ENCODE measurements around the gene SLC12A5. TPM values are rescaled to one million over a fixed set of nuclear protein-coding genes. Genes with fewer than 3 reads are reported as not detected.
A peak's percentile ranks its signal among the peaks of the same experiment; 100 is the strongest.

SLC12A5 gene
- total RNA-seq, 1 donor from 2014 or later = 8.8 TPM

- peaks cover 7% of the 10 kb centered on the region for H3K36me3 Mint-ChIP-seq (ENCODE audit: low read depth, unreplicated experiment)
- peaks cover 56% of the 10 kb centered on the region for H3K4me1 Mint-ChIP-seq (ENCODE audit: unreplicated experiment)
- TF ChIP-seq CTCF (IDR thresholded peaks at IDR 0.05; ENCODE audit: unreplicated experiment) = no peak
- DNase-seq (ENCODE audit: low spot score) = no peak
- no peaks in the 10 kb centered on the region for H3K9me3 Mint-ChIP-seq (ENCODE audit: unreplicated experiment)
- H3K27ac Mint-ChIP-seq (ENCODE audit: unreplicated experiment) = no peak overlapping the region
- H3K27me3 Mint-ChIP-seq (ENCODE audit: unreplicated experiment) = peaks cover 17% of the 10 kb centered on the region
- H3K4me3 Mint-ChIP-seq (ENCODE audit: unreplicated experiment) = no peak overlapping the region
These were observed 21.3 kb upstream of the SLC12A5 start for GRCh38 chr20:46007671-46008070.

- Mint-ChIP-seq H3K27ac (ENCODE audit: unreplicated experiment) (no peak overlapping the region), H3K9me3 (ENCODE audit: unreplicated experiment) (no peaks in the 10 kb centered on the region), H3K27me3 (ENCODE audit: unreplicated experiment) (peaks cover 18% of the 10 kb centered on the region)
These were observed 19.2 kb upstream of the SLC12A5 start for GRCh38 chr20:46009816-46010215.

GRCh38 chr20:46010491-46011391, 18.3 kb upstream of the SLC12A5 start:
- no peak overlapping the region for H3K27ac Mint-ChIP-seq (ENCODE audit: unreplicated experiment)
- H3K4me1 Mint-ChIP-seq (ENCODE audit: unreplicated experiment) = peaks cover 34% of the 10 kb centered on the region
- H3K4me3 Mint-ChIP-seq (ENCODE audit: unreplicated experiment) = no peak overlapping the region
- H3K9me3 Mint-ChIP-seq (ENCODE audit: unreplicated experiment) = no peaks in the 10 kb centered on the region
- TF ChIP-seq CTCF (IDR thresholded peaks at IDR 0.05; ENCODE audit: unreplicated experiment) = no peak
- DNase-seq (ENCODE audit: low spot score) = no peak
- peaks cover 19% of the 10 kb centered on the region for H3K27me3 Mint-ChIP-seq (ENCODE audit: unreplicated experiment)
- peaks cover 13% of the 10 kb centered on the region for H3K36me3 Mint-ChIP-seq (ENCODE audit: low read depth, unreplicated experiment)

More at GRCh38 chr20:46009816-46010215, 19.2 kb upstream of the SLC12A5 start:
- H3K4me3 Mint-ChIP-seq (ENCODE audit: unreplicated experiment) = no peak overlapping the region
- H3K4me1 Mint-ChIP-seq (ENCODE audit: unreplicated experiment) = peaks cover 43% of the 10 kb centered on the region
- no peak for DNase-seq (ENCODE audit: low spot score)
- peaks cover 12% of the 10 kb centered on the region for H3K36me3 Mint-ChIP-seq (ENCODE audit: low read depth, unreplicated experiment)
- TF ChIP-seq CTCF (IDR thresholded peaks at IDR 0.05; ENCODE audit: unreplicated experiment) = no peak

- TF ChIP-seq CTCF (IDR thresholded peaks at IDR 0.05; ENCODE audit: unreplicated experiment) = no peak
- peaks cover 13% of the 10 kb centered on the region for H3K36me3 Mint-ChIP-seq (ENCODE audit: low read depth, unreplicated experiment)
- DNase-seq (ENCODE audit: low spot score) = no peak
- H3K4me3 Mint-ChIP-seq (ENCODE audit: unreplicated experiment) = peak overlapping the region; percentile 37
- H3K4me1 Mint-ChIP-seq (ENCODE audit: unreplicated experiment) = peaks cover 25% of the 10 kb centered on the region
- H3K27ac Mint-ChIP-seq (ENCODE audit: unreplicated experiment) = peak overlapping the region; percentile 36
- H3K27me3 Mint-ChIP-seq (ENCODE audit: unreplicated experiment) = peaks cover 17% of the 10 kb centered on the region
- H3K9me3 Mint-ChIP-seq (ENCODE audit: unreplicated experiment) = no peaks in the 10 kb centered on the region
These were observed 17.2 kb upstream of the SLC12A5 start for GRCh38 chr20:46011631-46012482.

Data from endothelial cell (in vitro differentiated cells).